SK-N-SH (cell line): ENCODE measurements around the gene RBM25.

ENCODE experiments used
- CTCF ChIP-seq: fragments of 200-600 bp; sonication (generic); IDR thresholded peaks from 2 replicates; pipeline ENCODE4 v1.6.1; 2017; ENCODE audit warnings: antibody characterized with exemption, mild to moderate bottlenecking, moderate library complexity
- FOXM1 ChIP-seq: IDR thresholded peaks from 2 replicates; pipeline ENCODE4 v1.4.0; 2012; ENCODE audit warnings: low read depth, mild to moderate bottlenecking
- GABPA ChIP-seq: IDR thresholded peaks from 2 replicates; pipeline ENCODE4 v1.4.0; 2012; ENCODE audit warnings: low read depth, mild to moderate bottlenecking
- GATA2 ChIP-seq: sonication (generic); formaldehyde crosslinking; IDR thresholded peaks from 2 replicates; pipeline ENCODE4 v1.5.0; 2020; ENCODE audit warnings: mild to moderate bottlenecking, missing genetic modification reagents
- POLR2AphosphoS5 ChIP-seq: IDR thresholded peaks from 2 replicates; pipeline ENCODE4 v1.6.1; 2012; ENCODE audit warnings: low read depth, low read length
- REST ChIP-seq: IDR thresholded peaks from 2 replicates; pipeline ENCODE4 v1.6.1; 2012; ENCODE audit warnings: mild to moderate bottlenecking, low read depth, low read length, moderate library complexity
- YY1 ChIP-seq: IDR thresholded peaks from 2 replicates; pipeline ENCODE4 v1.4.0; 2012; ENCODE audit warnings: low read depth, mild to moderate bottlenecking
- ZBTB33 ChIP-seq: IDR thresholded peaks from 2 replicates; pipeline ENCODE4 v1.4.0; 2012; ENCODE audit warnings: low read depth, borderline replicate concordance

- TF ChIP-seq CTCF (no peak), YY1 (no peak), GATA2 (CRISPR knock-in tag) (no peak), POLR2AphosphoS5 (no peak), REST (no peak), ZBTB33 (no peak), GABPA (no peak), FOXM1 (no peak)
Observed at GRCh38 chr14:73133795-73134194, 75.5 kb downstream of the RBM25 start.
